Cardiac muscle cell (in vitro differentiated cells and primary cell): ENCODE measurements around the gene CHPF2. TPM values are rescaled to one million over a fixed set of nuclear protein-coding genes. Genes with fewer than 3 reads are reported as not detected.

Experiments used
- DNase-seq, 2 donors: peaks; one replicate each; pipeline versions ENCODE4 v3.0.0 to v3.0.0-alpha.2; 2010 to 2017; ENCODE audit warnings: low read depth in 1 of 2, low spot score in 1 of 2
- H3K27ac ChIP-seq: fragments of 200-600 bp; sonication (generic); 2 replicates; pipeline ENCODE4 v1.5.1; 2016
- H3K27me3 ChIP-seq: fragments of 200-600 bp; sonication (generic); 2 replicates; pipeline ENCODE4 v1.6.0; 2016; ENCODE audit warnings: control low read depth
- H3K36me3 ChIP-seq: fragments of 200-600 bp; sonication (generic); 2 replicates; pipeline ENCODE4 v1.5.1; 2016; ENCODE audit warnings: control low read depth
- H3K4me1 ChIP-seq: fragments of 200-600 bp; sonication (generic); 2 replicates; pipeline ENCODE4 v1.8.1; 2017; ENCODE audit warnings: low read depth, mild to moderate bottlenecking, mixed run types
- H3K4me3 ChIP-seq: fragments of 200-600 bp; sonication (generic); 2 replicates; pipeline ENCODE4 v1.5.1; 2016; ENCODE audit warnings: mild to moderate bottlenecking
- H3K9me3 ChIP-seq: fragments of 200-600 bp; sonication (generic); 2 replicates; pipeline ENCODE4 v1.5.1; 2017; ENCODE audit warnings: low read depth, mild to moderate bottlenecking, control low read depth
- polyA plus RNA-seq: library from polyadenylated mRNA; unstranded; fragments of >200 nt; fragmentation: Nextera tagmentation; extraction: Ambion mirVana; gene quantifications from 2 replicates; pipeline ENCODE4 v1.2.1, GENCODE V29; 2016
- total RNA-seq: library from RNA; depleted of rRNA; stranded (reverse); fragments of >200 nt; gene quantifications from 2 replicates; pipeline ENCODE4 v1.2.3, GENCODE V29; 2016
- TF ChIP-seq, protein P1 (sequence below): IDR thresholded peaks from 2 replicates; pipeline ENCODE4 v1.5.1; 2012; ENCODE audit warnings: low read depth, mild to moderate bottlenecking, low read length

CHPF2 gene
- total and polyA plus RNA-seq, 2 experiments from 2014 or later, result 31.7 to 37.0 TPM

GRCh38 chr7:151223728-151224127, 8.6 kb upstream of the CHPF2 start:
- no peak overlapping the region for H3K27ac ChIP-seq
- DNase-seq, result no peak
- TF ChIP-seq, protein P1, sequence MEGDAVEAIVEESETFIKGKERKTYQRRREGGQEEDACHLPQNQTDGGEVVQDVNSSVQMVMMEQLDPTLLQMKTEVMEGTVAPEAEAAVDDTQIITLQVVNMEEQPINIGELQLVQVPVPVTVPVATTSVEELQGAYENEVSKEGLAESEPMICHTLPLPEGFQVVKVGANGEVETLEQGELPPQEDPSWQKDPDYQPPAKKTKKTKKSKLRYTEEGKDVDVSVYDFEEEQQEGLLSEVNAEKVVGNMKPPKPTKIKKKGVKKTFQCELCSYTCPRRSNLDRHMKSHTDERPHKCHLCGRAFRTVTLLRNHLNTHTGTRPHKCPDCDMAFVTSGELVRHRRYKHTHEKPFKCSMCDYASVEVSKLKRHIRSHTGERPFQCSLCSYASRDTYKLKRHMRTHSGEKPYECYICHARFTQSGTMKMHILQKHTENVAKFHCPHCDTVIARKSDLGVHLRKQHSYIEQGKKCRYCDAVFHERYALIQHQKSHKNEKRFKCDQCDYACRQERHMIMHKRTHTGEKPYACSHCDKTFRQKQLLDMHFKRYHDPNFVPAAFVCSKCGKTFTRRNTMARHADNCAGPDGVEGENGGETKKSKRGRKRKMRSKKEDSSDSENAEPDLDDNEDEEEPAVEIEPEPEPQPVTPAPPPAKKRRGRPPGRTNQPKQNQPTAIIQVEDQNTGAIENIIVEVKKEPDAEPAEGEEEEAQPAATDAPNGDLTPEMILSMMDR, result no peak
- no peaks in the 10 kb centered on the region for H3K9me3 ChIP-seq
- no peaks in the 10 kb centered on the region for H3K27me3 ChIP-seq
- no peak overlapping the region for H3K4me3 ChIP-seq
- H3K4me1 ChIP-seq, result peaks cover 14% of the 10 kb centered on the region
- peaks cover 41% of the 10 kb centered on the region for H3K36me3 ChIP-seq

- Histone ChIP-seq H3K4me1 (peaks cover 14% of the 10 kb centered on the region), H3K36me3 (peaks cover 28% of the 10 kb centered on the region), H3K27ac (no peak overlapping the region), H3K4me3 (peak overlapping the region; percentile 92), H3K9me3 (no peaks in the 10 kb centered on the region), H3K27me3 (no peaks in the 10 kb centered on the region)
- TF ChIP-seq, protein P1, result no peak
- no peak for DNase-seq
These were observed 6.3 kb upstream of the CHPF2 start for GRCh38 chr7:151225948-151226510.

- no peaks in the 10 kb centered on the region for H3K9me3 ChIP-seq
- peak overlapping the region; percentile 12 for H3K27ac ChIP-seq
- TF ChIP-seq, protein P1, result no peak
- H3K27me3 ChIP-seq, result no peaks in the 10 kb centered on the region
- peaks cover 14% of the 10 kb centered on the region for H3K4me1 ChIP-seq
- H3K36me3 ChIP-seq, result peaks cover 26% of the 10 kb centered on the region
- no peak for DNase-seq
- peak overlapping the region; percentile 92 for H3K4me3 ChIP-seq
These were observed 5.8 kb upstream of the CHPF2 start for GRCh38 chr7:151226560-151226874.

GRCh38 chr7:151226875-151227782, 5.2 kb upstream of the CHPF2 start, which contains the start of gene ABCF2:
ABCF2 (minus strand) TSS chr7:151227205; CDS start chr7:151226458, 747 bp downstream.
- peak within 1 kb of the TSS; percentile 92 for H3K4me3 ChIP-seq
- H3K4me1 ChIP-seq, result peaks cover 14% of the 10 kb centered on the region
- no peaks in the 10 kb centered on the region for H3K27me3 ChIP-seq
- peak; percentile 99 for DNase-seq
- TF ChIP-seq, protein P1, result no peak
- H3K9me3 ChIP-seq, result no peaks in the 10 kb centered on the region
- H3K36me3 ChIP-seq, result peaks cover 22% of the 10 kb centered on the region
- H3K27ac ChIP-seq, result peak within 1 kb of the TSS; percentile 95

GRCh38 chr7:151228024-151228866, 4.0 kb upstream of the CHPF2 start:
- no peaks in the 10 kb centered on the region for H3K9me3 ChIP-seq
- peaks cover 14% of the 10 kb centered on the region for H3K4me1 ChIP-seq
- H3K27ac ChIP-seq, result peak overlapping the region; percentile 95
- no peaks in the 10 kb centered on the region for H3K27me3 ChIP-seq
- TF ChIP-seq, protein P1, result no peak
- no peak for DNase-seq
- H3K36me3 ChIP-seq, result peaks cover 12% of the 10 kb centered on the region
- H3K4me3 ChIP-seq, result peak overlapping the region; percentile 92
